Fibroblast of villous mesenchyme (primary cell): ENCODE measurements around the gene SLC4A7. TPM values are rescaled to one million over a fixed set of nuclear protein-coding genes. Genes with fewer than 3 reads are reported as not detected.
"Not testable (repeated sequence)": the region's sequence is repeated elsewhere in the genome, so short reads cannot be mapped to it uniquely, and the experiment has no call there.

Experiments
- DNase-seq: peaks from one replicate; pipeline ENCODE4 v3.0.0-alpha.2; 2010; ENCODE audit warnings: low read depth
- H3K4me3 ChIP-seq: 2 replicates; pipeline ENCODE4 v1.5.1; 2011; ENCODE audit warnings: low read depth, mild to moderate bottlenecking, low read length
- total RNA-seq: library from RNA; depleted of rRNA; stranded (reverse); fragments of >200 nt; gene quantifications from 2 replicates; pipeline ENCODE4 v1.2.3, GENCODE V29; 2012
- TF ChIP-seq, protein P1 (sequence below): IDR thresholded peaks from 2 replicates; pipeline ENCODE4 v1.5.1; 2012; ENCODE audit warnings: low read depth, mild to moderate bottlenecking, low read length; ENCODE audit not compliant: insufficient read depth

SLC4A7 gene
- total RNA-seq: 52.2 and 78.2 TPM in 2 replicates

DNA sequence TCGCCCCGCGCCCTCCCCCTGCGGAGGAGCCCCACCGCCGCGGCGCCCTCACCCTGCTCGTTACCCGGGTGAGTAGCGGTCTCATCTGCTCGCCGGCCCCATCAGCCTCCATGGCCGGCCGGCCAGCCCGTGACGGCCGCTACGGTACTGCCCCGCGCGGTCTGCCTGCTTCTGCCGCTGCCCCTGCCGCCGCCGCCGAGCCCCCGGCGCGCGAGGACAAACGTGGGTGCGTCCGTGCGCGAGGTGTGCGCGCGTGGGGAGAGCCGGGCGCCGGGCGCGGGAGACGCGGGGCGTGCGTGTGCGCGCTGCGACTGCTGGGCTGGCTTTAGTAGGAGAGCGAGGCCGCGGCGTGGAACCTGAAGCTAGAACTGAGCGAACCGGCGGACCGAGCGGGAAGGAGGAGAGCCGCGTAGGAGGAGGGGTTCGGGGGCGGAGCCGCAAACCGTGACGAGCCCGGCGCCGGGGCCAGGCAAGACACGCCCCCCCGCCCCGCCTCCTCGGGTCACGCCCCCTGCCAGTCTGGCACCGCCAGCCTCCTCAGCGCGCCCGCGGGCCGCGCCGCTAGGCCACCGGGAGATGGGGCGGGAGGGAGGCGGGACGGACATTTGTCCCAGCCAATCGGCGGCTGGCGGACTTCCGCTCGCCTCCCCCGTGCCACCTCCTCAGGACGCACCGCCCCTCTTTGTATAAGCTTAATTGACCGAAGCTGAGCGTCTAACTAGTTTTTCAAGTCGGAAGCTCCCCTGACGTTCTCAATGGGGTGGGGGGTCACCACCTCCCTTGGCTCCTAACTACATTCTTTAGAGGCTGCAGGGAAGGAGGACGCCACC, at the start of gene SLC4A7:
Gene SLC4A7, minus strand, starts transcription at position 370 of the 830 bp plus-strand sequence. Its CDS starts 258 bp downstream, at position 112.
- H3K4me3 ChIP-seq: peak within 1 kb of the TSS; percentile 93
- DNase-seq: peak; percentile 96

DNA sequence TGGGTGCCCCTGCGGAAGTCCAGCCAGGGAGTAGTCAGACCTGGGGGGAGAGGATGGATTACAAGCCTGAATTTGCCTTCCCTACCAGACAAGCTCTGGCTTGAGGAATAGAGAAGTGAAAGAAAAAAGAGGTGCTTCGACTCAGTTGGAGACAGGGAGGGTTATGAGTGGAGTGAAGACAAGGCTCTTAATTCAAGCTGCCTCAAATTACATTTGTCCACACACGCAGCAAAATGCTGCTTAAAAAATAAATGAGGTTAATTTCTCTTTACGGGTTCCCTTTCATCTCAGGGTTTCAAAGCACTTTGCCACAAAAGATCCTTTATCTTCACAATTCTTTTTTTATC, 49.0 kb upstream of the SLC4A7 start:
- TF ChIP-seq, protein P1, sequence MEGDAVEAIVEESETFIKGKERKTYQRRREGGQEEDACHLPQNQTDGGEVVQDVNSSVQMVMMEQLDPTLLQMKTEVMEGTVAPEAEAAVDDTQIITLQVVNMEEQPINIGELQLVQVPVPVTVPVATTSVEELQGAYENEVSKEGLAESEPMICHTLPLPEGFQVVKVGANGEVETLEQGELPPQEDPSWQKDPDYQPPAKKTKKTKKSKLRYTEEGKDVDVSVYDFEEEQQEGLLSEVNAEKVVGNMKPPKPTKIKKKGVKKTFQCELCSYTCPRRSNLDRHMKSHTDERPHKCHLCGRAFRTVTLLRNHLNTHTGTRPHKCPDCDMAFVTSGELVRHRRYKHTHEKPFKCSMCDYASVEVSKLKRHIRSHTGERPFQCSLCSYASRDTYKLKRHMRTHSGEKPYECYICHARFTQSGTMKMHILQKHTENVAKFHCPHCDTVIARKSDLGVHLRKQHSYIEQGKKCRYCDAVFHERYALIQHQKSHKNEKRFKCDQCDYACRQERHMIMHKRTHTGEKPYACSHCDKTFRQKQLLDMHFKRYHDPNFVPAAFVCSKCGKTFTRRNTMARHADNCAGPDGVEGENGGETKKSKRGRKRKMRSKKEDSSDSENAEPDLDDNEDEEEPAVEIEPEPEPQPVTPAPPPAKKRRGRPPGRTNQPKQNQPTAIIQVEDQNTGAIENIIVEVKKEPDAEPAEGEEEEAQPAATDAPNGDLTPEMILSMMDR: no peak
- H3K4me3 ChIP-seq: no peak overlapping the region
- DNase-seq: peak; percentile 22

More for the DNA sequence above, at the start of gene SLC4A7:
- TF ChIP-seq, protein P1: no peak

DNA sequence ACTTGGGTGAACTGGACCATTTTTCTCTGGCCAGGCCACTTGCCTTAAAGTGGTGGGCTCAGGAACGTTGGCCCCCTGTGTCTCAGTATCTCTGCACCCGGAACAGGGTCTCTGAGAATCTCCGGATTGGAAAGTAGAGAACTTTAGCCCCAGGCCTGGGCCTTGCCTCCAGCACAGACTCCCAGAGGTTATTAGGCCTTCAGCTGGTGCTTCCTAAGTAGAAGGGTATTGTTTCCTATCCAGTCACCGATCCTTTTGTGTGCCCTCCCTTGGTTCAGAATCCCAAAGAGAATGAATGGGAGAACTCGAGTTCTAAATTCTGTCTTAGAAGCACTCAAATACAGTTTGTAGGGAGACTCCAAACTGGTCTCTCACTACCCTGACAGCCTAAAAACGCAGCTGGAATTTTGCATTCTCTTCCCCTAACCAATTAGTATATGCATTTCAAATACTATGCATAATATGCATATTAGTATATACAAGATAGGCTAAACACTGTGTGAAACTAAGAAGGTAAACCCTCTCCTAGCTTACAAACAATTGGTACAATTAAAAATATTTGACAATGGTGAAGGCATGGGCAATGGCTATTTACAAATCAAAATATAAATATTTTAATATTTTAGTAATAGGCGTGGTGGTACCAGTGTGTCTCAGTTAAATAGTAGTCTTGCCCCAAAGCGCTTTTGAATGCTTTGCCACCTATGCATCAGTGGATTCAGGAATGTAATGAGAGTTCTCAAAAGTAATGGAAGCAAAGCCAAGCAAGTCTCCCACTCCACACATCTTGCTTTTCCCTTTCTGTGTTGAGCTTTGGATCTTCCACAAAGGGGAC, 48.5 kb upstream of the SLC4A7 start:
- no peak overlapping the region for H3K4me3 ChIP-seq
- TF ChIP-seq, protein P1: no peak
- no peak for DNase-seq

DNA sequence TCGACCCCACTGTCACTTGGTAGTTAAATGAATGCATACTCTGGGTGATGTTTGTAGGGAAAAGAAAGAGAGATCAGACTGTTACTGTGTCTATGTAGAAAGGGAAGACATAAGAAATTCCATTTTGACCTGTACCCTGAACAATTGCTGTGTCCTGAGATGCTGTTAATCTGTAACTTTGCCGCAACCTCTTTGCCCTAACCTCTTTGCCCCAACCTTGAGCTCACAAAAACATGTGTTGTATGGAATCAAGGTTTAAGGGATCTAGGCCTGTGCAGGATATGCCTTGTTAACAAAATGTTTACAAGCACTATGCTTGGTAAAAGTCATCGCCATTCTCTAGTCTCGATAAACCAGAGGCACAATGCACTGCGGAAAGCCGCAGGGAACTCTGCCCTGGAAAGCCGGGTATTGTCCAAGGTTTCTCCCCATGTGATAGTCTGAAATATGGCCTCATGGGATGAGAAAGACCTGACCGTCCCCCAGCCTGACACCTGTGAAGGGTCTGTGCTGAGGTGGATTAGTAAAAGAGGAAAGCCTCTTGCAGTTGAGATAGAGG, 47.1 kb upstream of the SLC4A7 start:
- not testable (repeated sequence) for DNase-seq, H3K4me3 ChIP-seq

GRCh38 chr3:27528791-27529190, 44.6 kb upstream of the SLC4A7 start:
- H3K4me3 ChIP-seq: no peak overlapping the region
- TF ChIP-seq, protein P1: no peak
- DNase-seq: no peak

DNA sequence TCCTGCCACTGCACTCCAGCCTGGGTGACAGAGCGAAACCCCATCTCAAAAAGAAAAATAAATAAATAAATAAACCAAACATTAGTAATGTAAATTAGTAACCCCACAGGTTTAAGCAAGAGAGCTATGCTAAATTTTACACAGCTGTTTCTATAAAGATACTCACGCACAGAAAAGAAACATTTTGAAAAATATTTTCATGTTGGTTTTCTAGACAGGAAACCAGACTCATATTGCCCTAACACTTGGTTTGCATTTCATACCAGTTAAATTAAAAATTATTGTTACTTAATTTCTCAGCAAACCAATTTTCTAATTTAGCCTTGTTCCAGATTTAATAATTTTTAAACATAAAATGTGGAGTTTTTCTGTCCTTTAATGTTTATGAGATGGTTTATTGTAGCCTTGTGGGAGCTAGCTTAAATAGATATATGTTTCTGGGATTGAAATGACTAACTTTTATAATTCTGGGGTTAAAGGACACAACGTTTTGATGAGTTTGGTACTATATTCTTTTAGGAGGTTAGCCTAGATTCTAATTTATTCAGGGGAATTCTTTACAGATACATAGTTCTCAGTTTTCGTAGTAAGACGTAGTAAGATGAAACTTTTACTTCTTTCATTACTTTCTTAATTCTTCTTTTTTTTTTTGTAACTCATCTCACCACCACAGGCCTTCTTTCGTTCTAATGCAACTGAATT, 42.6 kb upstream of the SLC4A7 start:
- DNase-seq: no peak
- TF ChIP-seq, protein P1: no peak
- no peak overlapping the region for H3K4me3 ChIP-seq
